Endothelial cell of hepatic sinusoid (primary cell): ENCODE data around the gene TENT4A.
"Not testable (repeated sequence)": the region's sequence is repeated elsewhere in the genome, so short reads cannot be mapped to it uniquely, and the experiment has no call there.

Experiments used
- in situ Hi-C: cut with HindIII; loops from 2 replicates; pipeline ENCODE4 v1.10.0; 2017; ENCODE audit warnings: low sequenced_read_pairs

TENT4A gene

GRCh38 chr5:6765612-6766525 lies 52.6 kb downstream of the TENT4A start:
- in situ Hi-C loops: no loop called here

- in situ Hi-C loops: no loop called here
Measured at GRCh38 chr5:6766604-6767093, 53.4 kb downstream of the TENT4A start.

- in situ Hi-C loops: no loop called here
Measured at GRCh38 chr5:6767481-6768063, 54.3 kb downstream of the TENT4A start.

GRCh38 chr5:6768590-6769230 lies 55.5 kb downstream of the TENT4A start:
- in situ Hi-C loops: no loop called here

- in situ Hi-C loops: no loop called here
Measured at GRCh38 chr5:6770826-6771607, 57.8 kb downstream of the TENT4A start.

- in situ Hi-C loops: no loop called here
Measured at GRCh38 chr5:6772886-6773285, 59.7 kb downstream of the TENT4A start.

GRCh38 chr5:6773342-6774035 lies 60.3 kb downstream of the TENT4A start:
- in situ Hi-C loops: no loop called here

GRCh38 chr5:6774207-6774606 lies 61.0 kb downstream of the TENT4A start:
- in situ Hi-C loops: not testable (repeated sequence)

GRCh38 chr5:6774721-6775204 lies 61.5 kb downstream of the TENT4A start:
- in situ Hi-C loops: no loop called here

- in situ Hi-C loops: no loop called here
Measured at GRCh38 chr5:6775571-6775970, 62.3 kb downstream of the TENT4A start.

- in situ Hi-C loops: no loop called here
Measured at GRCh38 chr5:6780802-6781391, 67.7 kb downstream of the TENT4A start.

- in situ Hi-C loops: no loop called here
Measured at GRCh38 chr5:6781716-6782115, 68.5 kb downstream of the TENT4A start.

- in situ Hi-C loops: no loop called here
Measured at GRCh38 chr5:6783787-6784186, 70.6 kb downstream of the TENT4A start.

- in situ Hi-C loops: no loop called here
Measured at GRCh38 chr5:6784481-6784880, 71.2 kb downstream of the TENT4A start.

- in situ Hi-C loops: no loop called here
Measured at GRCh38 chr5:6785161-6785860, 72.1 kb downstream of the TENT4A start.

- in situ Hi-C loops: no loop called here
Measured at GRCh38 chr5:6785861-6786180, 72.6 kb downstream of the TENT4A start.

GRCh38 chr5:6786786-6787495 lies 73.7 kb downstream of the TENT4A start:
- in situ Hi-C loops: no loop called here

- in situ Hi-C loops: no loop called here
Measured at GRCh38 chr5:6787941-6788340, 74.7 kb downstream of the TENT4A start.

- in situ Hi-C loops: no loop called here
Measured at GRCh38 chr5:6788439-6788838, 75.2 kb downstream of the TENT4A start.
